ENCODE results near the gene SYNJ2. TPM values are rescaled to one million over a fixed set of nuclear protein-coding genes. Genes with fewer than 3 reads are reported as not detected.

The SYNJ2 gene
- total RNA-seq, 1 experiment from 2014 or later, result 29.1 TPM

DNA sequence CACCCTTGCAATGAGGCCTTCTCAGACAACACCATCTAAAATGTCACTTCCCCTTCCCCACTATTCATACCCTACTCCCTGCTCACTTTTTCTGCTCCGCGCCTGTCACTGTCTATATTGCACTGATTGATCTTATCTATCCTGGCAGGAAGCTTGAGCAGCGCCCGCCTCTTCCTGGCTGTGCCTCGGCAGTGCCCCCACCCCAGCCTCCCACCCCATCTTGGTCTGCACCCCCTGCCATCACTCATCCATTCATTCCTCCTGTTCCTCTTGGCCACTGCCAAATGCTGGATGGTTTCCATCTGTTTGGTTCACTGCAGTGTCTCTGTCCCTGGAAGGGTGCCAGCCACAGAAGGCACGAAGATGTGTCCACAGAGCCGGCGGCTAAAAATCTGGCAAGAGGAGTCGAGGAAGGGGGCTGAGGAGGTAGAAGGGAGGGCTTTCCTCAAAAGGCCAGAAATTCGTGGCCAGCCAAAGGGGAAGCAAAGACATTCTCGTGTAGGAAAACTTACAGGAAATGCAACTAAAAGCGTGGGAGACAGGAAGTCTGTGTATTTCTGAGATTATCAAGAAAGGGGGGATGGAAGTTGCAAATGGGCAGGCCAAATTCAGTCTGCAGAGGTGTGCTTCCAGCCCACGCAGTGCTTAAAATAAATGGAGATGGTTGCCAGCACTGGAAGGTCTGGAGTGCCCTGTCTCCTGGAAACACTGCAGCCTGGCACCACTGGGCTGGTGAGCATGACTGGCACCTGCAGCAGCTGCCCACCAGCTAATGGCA lies 27.6 kb downstream of the SYNJ2 start:
- no peaks in the 10 kb centered on the region for H3K9me3 Mint-ChIP-seq (ENCODE audit: low read depth, unreplicated experiment)
- H3K27ac Mint-ChIP-seq (ENCODE audit: unreplicated experiment), result peak overlapping the region; percentile 57
- BruUV-seq (replicated peaks), result no TSS peak
- DNase-seq, result no peak
- H3K4me1 Mint-ChIP-seq (ENCODE audit: low read depth, unreplicated experiment), result peaks cover 74% of the 10 kb centered on the region
- intact Hi-C loops (cut with micrococcal nuclease; ENCODE audit: unreplicated experiment), result no loop called here
- peaks cover 27% of the 10 kb centered on the region for H3K36me3 Mint-ChIP-seq (ENCODE audit: insufficient read depth, unreplicated experiment)
- no peak overlapping the region for H3K4me3 Mint-ChIP-seq (ENCODE audit: low read depth, unreplicated experiment)
- CTCF ChIA-PET, result no interaction called here
- TF ChIP-seq, protein P1, sequence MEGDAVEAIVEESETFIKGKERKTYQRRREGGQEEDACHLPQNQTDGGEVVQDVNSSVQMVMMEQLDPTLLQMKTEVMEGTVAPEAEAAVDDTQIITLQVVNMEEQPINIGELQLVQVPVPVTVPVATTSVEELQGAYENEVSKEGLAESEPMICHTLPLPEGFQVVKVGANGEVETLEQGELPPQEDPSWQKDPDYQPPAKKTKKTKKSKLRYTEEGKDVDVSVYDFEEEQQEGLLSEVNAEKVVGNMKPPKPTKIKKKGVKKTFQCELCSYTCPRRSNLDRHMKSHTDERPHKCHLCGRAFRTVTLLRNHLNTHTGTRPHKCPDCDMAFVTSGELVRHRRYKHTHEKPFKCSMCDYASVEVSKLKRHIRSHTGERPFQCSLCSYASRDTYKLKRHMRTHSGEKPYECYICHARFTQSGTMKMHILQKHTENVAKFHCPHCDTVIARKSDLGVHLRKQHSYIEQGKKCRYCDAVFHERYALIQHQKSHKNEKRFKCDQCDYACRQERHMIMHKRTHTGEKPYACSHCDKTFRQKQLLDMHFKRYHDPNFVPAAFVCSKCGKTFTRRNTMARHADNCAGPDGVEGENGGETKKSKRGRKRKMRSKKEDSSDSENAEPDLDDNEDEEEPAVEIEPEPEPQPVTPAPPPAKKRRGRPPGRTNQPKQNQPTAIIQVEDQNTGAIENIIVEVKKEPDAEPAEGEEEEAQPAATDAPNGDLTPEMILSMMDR (IDR thresholded peaks at IDR 0.05; ENCODE audit: unreplicated experiment), result no peak
- no peaks in the 10 kb centered on the region for H3K27me3 Mint-ChIP-seq (ENCODE audit: unreplicated experiment)

GRCh38 chr6:158009935-158010585 lies 28.4 kb downstream of the SYNJ2 start:
- TF ChIP-seq, protein P1 (IDR thresholded peaks at IDR 0.05; ENCODE audit: unreplicated experiment), result no peak
- Mint-ChIP-seq H3K9me3 (ENCODE audit: low read depth, unreplicated experiment) (no peaks in the 10 kb centered on the region), H3K4me3 (ENCODE audit: low read depth, unreplicated experiment) (peak overlapping the region; percentile 7), H3K27me3 (ENCODE audit: unreplicated experiment) (no peaks in the 10 kb centered on the region), H3K36me3 (ENCODE audit: insufficient read depth, unreplicated experiment) (peaks cover 20% of the 10 kb centered on the region), H3K4me1 (ENCODE audit: low read depth, unreplicated experiment) (peaks cover 74% of the 10 kb centered on the region), H3K27ac (ENCODE audit: unreplicated experiment) (peak overlapping the region; percentile 53)
- CTCF ChIA-PET, result interaction anchor here (1.6 kb wide), 1 partner anchor 16 kb away, joined by 5 read pairs; no protein-coding TSS in a partner anchor
- no TSS peak for BruUV-seq (replicated peaks)
- intact Hi-C loops (cut with micrococcal nuclease; ENCODE audit: unreplicated experiment), result no loop called here
- DNase-seq, result no peak

GRCh38 chr6:158010591-158011477 lies 29.2 kb downstream of the SYNJ2 start:
- TF ChIP-seq, protein P1 (IDR thresholded peaks at IDR 0.05; ENCODE audit: unreplicated experiment), result no peak
- peaks cover 19% of the 10 kb centered on the region for H3K36me3 Mint-ChIP-seq (ENCODE audit: insufficient read depth, unreplicated experiment)
- peak overlapping the region; percentile 7 for H3K4me3 Mint-ChIP-seq (ENCODE audit: low read depth, unreplicated experiment)
- peak overlapping the region; percentile 53 for H3K27ac Mint-ChIP-seq (ENCODE audit: unreplicated experiment)
- H3K4me1 Mint-ChIP-seq (ENCODE audit: low read depth, unreplicated experiment), result peaks cover 74% of the 10 kb centered on the region
- CTCF ChIA-PET, result interaction anchor here (1.6 kb wide), 1 partner anchor 15 kb away, joined by 5 read pairs; no protein-coding TSS in a partner anchor
- no peaks in the 10 kb centered on the region for H3K9me3 Mint-ChIP-seq (ENCODE audit: low read depth, unreplicated experiment)
- BruUV-seq (replicated peaks), result no TSS peak
- DNase-seq, result no peak
- no peaks in the 10 kb centered on the region for H3K27me3 Mint-ChIP-seq (ENCODE audit: unreplicated experiment)
- intact Hi-C loops (cut with micrococcal nuclease; ENCODE audit: unreplicated experiment), result no loop called here

- no peak for DNase-seq
- H3K36me3 Mint-ChIP-seq (ENCODE audit: insufficient read depth, unreplicated experiment), result peaks cover 14% of the 10 kb centered on the region
- H3K27ac Mint-ChIP-seq (ENCODE audit: unreplicated experiment), result peak overlapping the region; percentile 53
- BruUV-seq (replicated peaks), result no TSS peak
- peaks cover 67% of the 10 kb centered on the region for H3K4me1 Mint-ChIP-seq (ENCODE audit: low read depth, unreplicated experiment)
- intact Hi-C loops (cut with micrococcal nuclease; ENCODE audit: unreplicated experiment), result no loop called here
- no peaks in the 10 kb centered on the region for H3K27me3 Mint-ChIP-seq (ENCODE audit: unreplicated experiment)
- peak overlapping the region; percentile 7 for H3K4me3 Mint-ChIP-seq (ENCODE audit: low read depth, unreplicated experiment)
- H3K9me3 Mint-ChIP-seq (ENCODE audit: low read depth, unreplicated experiment), result no peaks in the 10 kb centered on the region
- TF ChIP-seq, protein P1 (IDR thresholded peaks at IDR 0.05; ENCODE audit: unreplicated experiment), result no peak
- CTCF ChIA-PET, result interaction anchor here (0.5 to 1.6 kb wide), 2 partner anchors 15 to 109 kb away, joined by 3 to 5 read pairs; no protein-coding TSS in a partner anchor
These were observed 29.8 kb downstream of the SYNJ2 start for GRCh38 chr6:158011478-158011920.

All from Calu3 (cell line).